ENCODE data around the gene DTX4.
A peak's percentile ranks its signal among the peaks of the same experiment; 100 is the strongest.

DNA sequence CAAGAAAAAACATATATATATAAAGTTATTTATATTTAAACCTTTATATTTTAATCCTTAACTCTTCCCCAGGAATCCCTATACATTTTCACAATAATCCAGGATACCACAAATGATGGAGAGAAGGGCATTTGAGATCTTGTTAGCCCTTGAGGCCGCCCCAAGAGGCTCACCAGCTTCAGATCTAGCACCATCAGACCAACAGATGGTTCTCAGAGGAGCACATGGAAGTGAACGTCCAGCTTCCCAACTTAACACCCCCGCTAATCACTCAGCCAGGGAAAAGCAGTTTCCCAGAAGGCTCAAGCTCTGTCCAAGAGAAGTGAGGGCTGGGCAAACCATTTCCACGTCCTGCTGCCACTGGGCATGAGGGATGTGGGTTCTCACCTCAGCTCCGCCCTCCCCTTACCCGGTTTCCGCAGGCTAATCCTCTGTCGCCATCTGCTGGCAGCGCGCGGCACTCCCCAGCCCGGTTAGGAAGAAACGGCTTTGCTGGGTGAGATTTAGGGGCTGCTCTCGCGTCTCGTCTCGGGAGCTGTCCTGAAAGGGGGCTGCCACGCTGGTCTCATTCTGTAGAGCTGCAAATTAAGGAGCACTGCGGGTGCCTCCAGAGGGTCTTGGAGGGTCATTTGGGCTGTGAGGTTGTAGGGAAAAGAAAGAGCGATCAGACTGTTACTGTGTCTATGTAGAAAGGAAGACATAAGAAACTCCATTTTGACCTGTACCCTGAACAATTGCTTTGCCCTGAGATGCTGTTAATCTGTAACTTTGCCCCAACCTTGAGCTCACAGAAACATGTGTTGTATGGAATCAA, 36.1 kb upstream of the DTX4 start:
- no peak for TF ChIP-seq POLR2AphosphoS5 (IDR thresholded peaks at IDR 0.05)
- TF ChIP-seq, protein P1, sequence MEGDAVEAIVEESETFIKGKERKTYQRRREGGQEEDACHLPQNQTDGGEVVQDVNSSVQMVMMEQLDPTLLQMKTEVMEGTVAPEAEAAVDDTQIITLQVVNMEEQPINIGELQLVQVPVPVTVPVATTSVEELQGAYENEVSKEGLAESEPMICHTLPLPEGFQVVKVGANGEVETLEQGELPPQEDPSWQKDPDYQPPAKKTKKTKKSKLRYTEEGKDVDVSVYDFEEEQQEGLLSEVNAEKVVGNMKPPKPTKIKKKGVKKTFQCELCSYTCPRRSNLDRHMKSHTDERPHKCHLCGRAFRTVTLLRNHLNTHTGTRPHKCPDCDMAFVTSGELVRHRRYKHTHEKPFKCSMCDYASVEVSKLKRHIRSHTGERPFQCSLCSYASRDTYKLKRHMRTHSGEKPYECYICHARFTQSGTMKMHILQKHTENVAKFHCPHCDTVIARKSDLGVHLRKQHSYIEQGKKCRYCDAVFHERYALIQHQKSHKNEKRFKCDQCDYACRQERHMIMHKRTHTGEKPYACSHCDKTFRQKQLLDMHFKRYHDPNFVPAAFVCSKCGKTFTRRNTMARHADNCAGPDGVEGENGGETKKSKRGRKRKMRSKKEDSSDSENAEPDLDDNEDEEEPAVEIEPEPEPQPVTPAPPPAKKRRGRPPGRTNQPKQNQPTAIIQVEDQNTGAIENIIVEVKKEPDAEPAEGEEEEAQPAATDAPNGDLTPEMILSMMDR (IDR thresholded peaks at IDR 0.05), result peak in 5 of 7 experiments; percentile 92 to 97 (median 93)
- no peak for TF ChIP-seq POLR2A (IDR thresholded peaks at IDR 0.05)
